ENCODE data around the gene RNF149.

- TF ChIP-seq EZH2 (IDR thresholded peaks at IDR 0.05), result no peak
- TF ChIP-seq POLR2AphosphoS5 (IDR thresholded peaks at IDR 0.05; ENCODE audit: borderline replicate concordance, low read depth, low read length), result no peak
Observed at GRCh38 chr2:101232770-101233169, 75.7 kb downstream of the RNF149 start.

All from SK-N-MC (cell line).